ENCODE results near the gene XPR1.
"Not testable (repeated sequence)": the region's sequence is repeated elsewhere in the genome, so short reads cannot be mapped to it uniquely, and the experiment has no call there.

The XPR1 gene

GRCh38 chr1:180838535-180838934 is 206.7 kb downstream of the XPR1 start:
- no peak for DNase-seq (ENCODE audit: low spot score)

GRCh38 chr1:180839547-180839946 is 207.7 kb downstream of the XPR1 start:
- DNase-seq (ENCODE audit: low spot score) = no peak

- DNase-seq (ENCODE audit: low spot score) = no peak
These were observed 209.6 kb downstream of the XPR1 start for GRCh38 chr1:180841415-180841814.

- no peak for DNase-seq (ENCODE audit: low spot score)
These were observed 210.2 kb downstream of the XPR1 start for GRCh38 chr1:180842052-180842451.

- DNase-seq (ENCODE audit: low spot score) = no peak
These were observed 210.9 kb downstream of the XPR1 start for GRCh38 chr1:180842491-180843275.

GRCh38 chr1:180845352-180845751 is 213.5 kb downstream of the XPR1 start:
- DNase-seq (ENCODE audit: low spot score) = no peak

GRCh38 chr1:180848191-180848590 is 216.4 kb downstream of the XPR1 start:
- no peak for DNase-seq (ENCODE audit: low spot score)

- no peak for DNase-seq (ENCODE audit: low spot score)
These were observed 217.4 kb downstream of the XPR1 start for GRCh38 chr1:180849031-180849775.

- no peak for DNase-seq (ENCODE audit: low spot score)
These were observed 220.4 kb downstream of the XPR1 start for GRCh38 chr1:180851995-180852887.

GRCh38 chr1:180854001-180854400 is 222.2 kb downstream of the XPR1 start:
- DNase-seq (ENCODE audit: low spot score) = no peak

- no peak for DNase-seq (ENCODE audit: low spot score)
These were observed 222.6 kb downstream of the XPR1 start for GRCh38 chr1:180854456-180854855.

GRCh38 chr1:180857947-180858725 is 226.3 kb downstream of the XPR1 start:
- DNase-seq (ENCODE audit: low spot score) = not testable (repeated sequence)

- no peak for DNase-seq (ENCODE audit: low spot score)
These were observed 227.5 kb downstream of the XPR1 start for GRCh38 chr1:180859306-180859705.

GRCh38 chr1:180860535-180860934 is 228.7 kb downstream of the XPR1 start:
- no peak for DNase-seq (ENCODE audit: low spot score)

GRCh38 chr1:180862305-180862704 is 230.5 kb downstream of the XPR1 start:
- DNase-seq (ENCODE audit: low spot score) = no peak

- peak; percentile 53 for DNase-seq (ENCODE audit: low spot score)
These were observed 231.4 kb downstream of the XPR1 start for GRCh38 chr1:180863158-180863775.

GRCh38 chr1:180881806-180882509 is 250.1 kb downstream of the XPR1 start:
- peak; percentile 31 for DNase-seq (ENCODE audit: low spot score)

- no peak for DNase-seq (ENCODE audit: low spot score)
These were observed 252.9 kb downstream of the XPR1 start for GRCh38 chr1:180884588-180885300.

- no peak for DNase-seq (ENCODE audit: low spot score)
These were observed 254.5 kb downstream of the XPR1 start for GRCh38 chr1:180886338-180886737.
